Activated CD4-positive, alpha-beta T cell treated with anti-CD3 and anti-CD28 coated beads, Interleukin-2, amount 10 ng/mL, durations not matched to agents 24 days and 14 days (primary cell): ENCODE measurements around the gene NEFH. TPM values are rescaled to one million over a fixed set of nuclear protein-coding genes. Genes with fewer than 3 reads are reported as not detected.

Experiments
- DNase-seq: peaks from one replicate; pipeline ENCODE4 v3.0.0; 2022
- H3K27ac Mint-ChIP-seq: one replicate; pipeline ENCODE4 v1.8.0; 2022; ENCODE audit warnings: mild to moderate bottlenecking, mixed read lengths
- H3K27me3 Mint-ChIP-seq: one replicate; pipeline ENCODE4 v1.8.0; 2022; ENCODE audit warnings: mixed read lengths
- H3K36me3 Mint-ChIP-seq: one replicate; pipeline ENCODE4 v1.8.0; 2022; ENCODE audit warnings: low read depth, mild to moderate bottlenecking, mixed read lengths
- H3K4me1 Mint-ChIP-seq: one replicate; pipeline ENCODE4 v1.8.0; 2021; ENCODE audit warnings: mixed read lengths
- H3K4me3 Mint-ChIP-seq: one replicate; pipeline ENCODE4 v1.8.0; 2022; ENCODE audit warnings: mild to moderate bottlenecking, moderate library complexity, mixed read lengths
- H3K9me3 Mint-ChIP-seq: one replicate; pipeline ENCODE4 v1.8.0; 2021; ENCODE audit warnings: mixed read lengths
- intact Hi-C: fragments of 100-400 bp; cut with micrococcal nuclease; formaldehyde crosslinking; loops from one replicate; pipeline ENCODE4 v1.15.1; 2023
- total RNA-seq: library from RNA; stranded (reverse); gene quantifications from 2 replicates; pipeline ENCODE4 v1.2.3, GENCODE V29; 2022

The NEFH gene
- total RNA-seq, 1 donor from 2014 or later: 7.9 TPM

DNA sequence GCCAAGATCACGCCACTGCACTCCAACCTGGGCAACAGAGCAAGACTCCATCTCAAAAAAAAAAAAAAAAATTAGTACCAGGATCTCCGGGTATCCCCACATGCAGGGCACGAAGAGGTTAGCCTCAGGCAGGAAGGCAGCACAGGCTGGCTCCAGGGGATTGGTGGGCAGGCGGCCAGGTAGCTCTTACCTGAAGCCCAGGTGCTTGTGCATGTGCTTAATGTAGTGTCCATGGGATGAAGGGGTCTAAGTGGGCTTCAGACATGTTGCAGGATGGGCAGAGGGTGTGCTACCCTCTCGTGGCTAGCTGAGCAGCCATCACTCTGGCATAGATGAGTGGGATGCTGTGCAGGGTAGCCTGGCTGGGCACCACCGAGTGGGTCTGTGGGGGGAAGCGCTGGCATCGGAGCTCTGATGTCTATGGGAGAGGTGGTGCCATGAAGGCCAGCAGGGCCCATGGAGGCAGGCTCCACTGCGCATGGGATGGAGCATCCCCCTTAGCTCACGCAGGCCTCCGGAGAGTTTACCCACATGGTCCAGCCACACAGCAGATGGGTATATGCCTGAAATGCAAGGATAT is 30.6 kb upstream of the NEFH start:
- intact Hi-C loops: no loop called here
- no peaks in the 10 kb centered on the region for H3K9me3 Mint-ChIP-seq
- no peaks in the 10 kb centered on the region for H3K4me1 Mint-ChIP-seq
- no peak overlapping the region for H3K4me3 Mint-ChIP-seq
- no peak overlapping the region for H3K27ac Mint-ChIP-seq
- no peaks in the 10 kb centered on the region for H3K27me3 Mint-ChIP-seq
- no peak for DNase-seq
- H3K36me3 Mint-ChIP-seq: no peaks in the 10 kb centered on the region

- no peak for DNase-seq
- H3K36me3 Mint-ChIP-seq: no peaks in the 10 kb centered on the region
- no peaks in the 10 kb centered on the region for H3K9me3 Mint-ChIP-seq
- H3K4me3 Mint-ChIP-seq: no peak overlapping the region
- intact Hi-C loops: no loop called here
- no peaks in the 10 kb centered on the region for H3K4me1 Mint-ChIP-seq
- H3K27ac Mint-ChIP-seq: no peak overlapping the region
- no peaks in the 10 kb centered on the region for H3K27me3 Mint-ChIP-seq
These were observed 29.8 kb upstream of the NEFH start for GRCh38 chr22:29450222-29450621.

DNA sequence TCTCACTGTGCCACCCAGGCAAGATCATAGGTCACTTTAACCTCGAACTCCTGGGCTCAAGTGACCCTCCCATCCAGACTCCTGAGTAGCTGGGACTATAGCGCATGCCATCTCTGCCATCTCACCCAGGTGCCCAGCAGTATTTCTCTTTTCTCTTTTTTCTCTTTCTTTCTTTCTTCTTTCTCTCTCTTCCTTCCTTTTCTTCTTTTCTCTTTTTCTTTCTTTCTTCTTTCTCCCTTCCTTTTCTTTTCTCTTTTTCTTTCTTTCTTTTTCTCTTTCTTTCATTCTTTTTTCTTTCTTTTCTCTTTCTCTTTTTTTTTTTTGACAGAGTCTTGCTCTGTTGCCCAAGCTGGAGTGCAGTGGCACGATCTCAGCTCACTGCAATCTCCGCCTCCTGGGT is 28.2 kb upstream of the NEFH start:
- H3K9me3 Mint-ChIP-seq: no peaks in the 10 kb centered on the region
- intact Hi-C loops: no loop called here
- H3K4me3 Mint-ChIP-seq: no peak overlapping the region
- DNase-seq: no peak
- H3K27me3 Mint-ChIP-seq: no peaks in the 10 kb centered on the region
- no peaks in the 10 kb centered on the region for H3K4me1 Mint-ChIP-seq
- no peak overlapping the region for H3K27ac Mint-ChIP-seq
- no peaks in the 10 kb centered on the region for H3K36me3 Mint-ChIP-seq

GRCh38 chr22:29454276-29454675 is 25.7 kb upstream of the NEFH start:
- Mint-ChIP-seq H3K4me1 (no peaks in the 10 kb centered on the region), H3K4me3 (no peak overlapping the region), H3K9me3 (no peaks in the 10 kb centered on the region), H3K36me3 (no peaks in the 10 kb centered on the region), H3K27ac (no peak overlapping the region), H3K27me3 (no peaks in the 10 kb centered on the region)
- DNase-seq: no peak
- intact Hi-C loops: no loop called here

DNA sequence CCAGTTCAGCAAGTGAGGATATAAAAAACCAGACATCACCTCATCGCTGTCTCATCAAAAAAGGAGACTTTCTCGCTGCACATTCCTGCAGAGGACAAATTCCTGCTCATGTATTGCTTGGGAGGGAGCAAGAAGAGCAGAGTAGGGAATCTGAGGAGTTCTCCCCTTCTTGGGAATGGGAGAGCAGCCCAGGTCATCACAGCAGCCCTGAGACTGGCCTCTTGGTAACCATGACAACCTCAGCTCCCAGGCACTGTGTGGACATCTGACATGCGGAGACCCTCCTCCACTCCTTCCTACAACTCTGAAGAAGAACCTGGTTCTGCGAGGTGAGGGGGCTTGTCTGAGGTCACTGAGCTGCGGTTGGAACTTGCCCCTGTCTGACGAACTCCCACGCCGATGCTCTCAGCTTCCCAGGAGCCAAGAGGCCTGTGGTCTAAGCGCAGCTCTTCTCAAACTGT is 23.8 kb upstream of the NEFH start:
- no peaks in the 10 kb centered on the region for H3K36me3 Mint-ChIP-seq
- H3K9me3 Mint-ChIP-seq: no peaks in the 10 kb centered on the region
- no peaks in the 10 kb centered on the region for H3K4me1 Mint-ChIP-seq
- no peak overlapping the region for H3K27ac Mint-ChIP-seq
- H3K27me3 Mint-ChIP-seq: no peaks in the 10 kb centered on the region
- intact Hi-C loops: no loop called here
- no peak overlapping the region for H3K4me3 Mint-ChIP-seq
- no peak for DNase-seq

- no peak overlapping the region for H3K4me3 Mint-ChIP-seq
- H3K36me3 Mint-ChIP-seq: no peaks in the 10 kb centered on the region
- no peaks in the 10 kb centered on the region for H3K27me3 Mint-ChIP-seq
- no peak overlapping the region for H3K27ac Mint-ChIP-seq
- intact Hi-C loops: no loop called here
- no peaks in the 10 kb centered on the region for H3K4me1 Mint-ChIP-seq
- H3K9me3 Mint-ChIP-seq: no peaks in the 10 kb centered on the region
- DNase-seq: peak; percentile 68
These were observed 22.3 kb upstream of the NEFH start for GRCh38 chr22:29457730-29458129.

DNA sequence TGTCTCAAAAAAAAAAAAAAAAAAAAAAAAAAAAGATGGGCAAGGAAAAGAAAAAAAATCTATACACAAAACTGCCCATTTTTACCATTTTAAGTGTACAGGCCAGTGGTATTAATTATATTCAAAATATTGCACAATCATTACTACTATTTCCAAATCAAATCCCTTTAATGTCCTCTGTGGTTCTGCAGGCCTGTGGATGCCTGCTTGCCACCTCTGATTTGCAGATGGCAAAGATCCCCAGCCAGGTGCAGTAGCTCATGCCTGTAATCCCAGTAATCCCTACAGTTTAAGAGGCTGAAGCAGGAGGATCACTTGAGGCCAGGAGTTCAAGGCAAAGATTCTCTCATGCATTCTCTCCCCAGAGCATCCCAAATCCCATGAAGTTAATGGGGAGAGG is 21.5 kb upstream of the NEFH start:
- Mint-ChIP-seq H3K9me3 (no peaks in the 10 kb centered on the region), H3K4me1 (no peaks in the 10 kb centered on the region), H3K27me3 (no peaks in the 10 kb centered on the region), H3K4me3 (no peak overlapping the region), H3K27ac (no peak overlapping the region), H3K36me3 (no peaks in the 10 kb centered on the region)
- no peak for DNase-seq
- intact Hi-C loops: no loop called here

GRCh38 chr22:29459773-29460172 is 20.2 kb upstream of the NEFH start:
- H3K9me3 Mint-ChIP-seq: no peaks in the 10 kb centered on the region
- no peak overlapping the region for H3K4me3 Mint-ChIP-seq
- DNase-seq: no peak
- H3K27ac Mint-ChIP-seq: no peak overlapping the region
- H3K4me1 Mint-ChIP-seq: no peaks in the 10 kb centered on the region
- H3K36me3 Mint-ChIP-seq: no peaks in the 10 kb centered on the region
- no peaks in the 10 kb centered on the region for H3K27me3 Mint-ChIP-seq
- intact Hi-C loops: no loop called here

DNA sequence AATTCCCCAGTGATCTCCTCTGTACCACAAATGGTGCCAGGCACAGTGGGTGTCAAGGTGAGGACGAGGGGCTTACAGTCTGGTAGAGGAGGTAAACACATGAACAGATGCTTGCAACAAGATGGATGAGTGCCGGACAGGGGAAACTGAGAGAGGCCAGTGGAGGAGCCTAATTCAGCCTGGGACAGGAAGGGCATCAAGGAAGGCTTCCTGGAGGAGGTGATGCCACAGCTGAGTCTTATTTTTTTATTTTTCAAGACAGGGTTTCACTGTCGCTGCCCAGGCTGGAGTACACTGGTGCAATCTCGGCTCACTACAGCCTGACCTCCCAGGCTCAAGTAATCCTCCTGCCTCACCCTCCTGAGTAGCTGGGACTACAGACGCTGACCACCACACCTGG is 18.8 kb upstream of the NEFH start:
- no peaks in the 10 kb centered on the region for H3K4me1 Mint-ChIP-seq
- no peak for DNase-seq
- no peaks in the 10 kb centered on the region for H3K36me3 Mint-ChIP-seq
- intact Hi-C loops: no loop called here
- no peaks in the 10 kb centered on the region for H3K9me3 Mint-ChIP-seq
- no peak overlapping the region for H3K27ac Mint-ChIP-seq
- H3K4me3 Mint-ChIP-seq: no peak overlapping the region
- H3K27me3 Mint-ChIP-seq: no peaks in the 10 kb centered on the region

GRCh38 chr22:29463629-29464028 is 16.4 kb upstream of the NEFH start:
- H3K27ac Mint-ChIP-seq: no peak overlapping the region
- intact Hi-C loops: no loop called here
- H3K9me3 Mint-ChIP-seq: no peaks in the 10 kb centered on the region
- H3K4me1 Mint-ChIP-seq: no peaks in the 10 kb centered on the region
- no peak overlapping the region for H3K4me3 Mint-ChIP-seq
- peaks cover 4% of the 10 kb centered on the region for H3K27me3 Mint-ChIP-seq
- no peaks in the 10 kb centered on the region for H3K36me3 Mint-ChIP-seq
- DNase-seq: no peak

- Mint-ChIP-seq H3K4me1 (no peaks in the 10 kb centered on the region), H3K27ac (no peak overlapping the region), H3K9me3 (no peaks in the 10 kb centered on the region), H3K27me3 (peaks cover 7% of the 10 kb centered on the region), H3K4me3 (no peak overlapping the region), H3K36me3 (no peaks in the 10 kb centered on the region)
- no peak for DNase-seq
- intact Hi-C loops: no loop called here
These were observed 15.4 kb upstream of the NEFH start for GRCh38 chr22:29464581-29464980.

DNA sequence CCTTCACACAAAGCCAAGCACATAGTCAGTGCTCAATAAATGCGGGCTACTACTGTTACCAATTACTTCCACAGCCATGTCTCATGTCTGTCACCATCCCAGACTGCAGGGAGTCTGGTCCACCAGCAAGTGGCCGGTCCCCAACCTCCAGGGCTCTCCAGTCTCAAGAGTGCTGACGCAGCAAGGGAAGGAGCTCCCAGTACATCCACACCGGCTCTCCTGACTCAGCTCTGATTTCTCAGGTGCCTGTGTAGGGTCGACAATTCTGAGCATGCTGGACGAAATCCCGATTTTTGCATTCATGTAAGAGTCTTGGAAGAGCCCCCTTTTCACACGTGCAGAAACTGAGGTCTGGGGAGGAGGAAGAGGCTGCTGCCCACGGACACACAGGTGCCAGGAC is 10.3 kb upstream of the NEFH start:
- intact Hi-C loops: loop anchor here (10.0 kb wide), 1 partner anchor 75 kb away; no protein-coding TSS in a partner anchor
- H3K4me1 Mint-ChIP-seq: peaks cover 4% of the 10 kb centered on the region
- H3K36me3 Mint-ChIP-seq: no peaks in the 10 kb centered on the region
- no peak overlapping the region for H3K27ac Mint-ChIP-seq
- no peak for DNase-seq
- H3K27me3 Mint-ChIP-seq: peaks cover 19% of the 10 kb centered on the region
- H3K9me3 Mint-ChIP-seq: no peaks in the 10 kb centered on the region
- H3K4me3 Mint-ChIP-seq: peak overlapping the region; percentile 75

- peak; percentile 95 for DNase-seq
- peaks cover 19% of the 10 kb centered on the region for H3K27me3 Mint-ChIP-seq
- peak overlapping the region; percentile 75 for H3K4me3 Mint-ChIP-seq
- H3K27ac Mint-ChIP-seq: no peak overlapping the region
- intact Hi-C loops: loop anchor here (10.0 kb wide), 1 partner anchor 76 kb away; no protein-coding TSS in a partner anchor
- H3K36me3 Mint-ChIP-seq: no peaks in the 10 kb centered on the region
- no peaks in the 10 kb centered on the region for H3K9me3 Mint-ChIP-seq
- peaks cover 4% of the 10 kb centered on the region for H3K4me1 Mint-ChIP-seq
These were observed 9.7 kb upstream of the NEFH start for GRCh38 chr22:29470159-29470855.

DNA sequence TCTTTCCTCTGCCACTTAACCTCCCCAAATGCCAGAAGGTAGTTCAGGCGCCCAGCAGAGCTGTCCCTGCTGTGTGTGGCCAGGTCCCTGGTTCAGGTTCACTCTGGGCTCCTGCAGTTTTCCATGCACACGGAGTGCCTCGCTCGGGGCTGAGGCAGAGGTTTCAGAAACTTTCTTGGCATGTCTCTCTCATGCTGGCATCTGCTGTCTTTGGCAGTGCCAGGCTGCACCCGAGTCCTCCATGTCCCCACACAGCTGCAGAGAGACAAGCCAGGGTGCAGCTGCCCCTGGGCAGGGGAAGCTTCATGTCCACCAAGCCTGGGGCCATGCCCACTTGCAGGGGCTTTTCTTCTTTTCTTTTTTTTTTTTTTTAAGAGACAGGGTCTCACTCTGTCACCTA is 7.0 kb upstream of the NEFH start:
- DNase-seq: no peak
- Mint-ChIP-seq H3K4me3 (no peak overlapping the region), H3K4me1 (peaks cover 4% of the 10 kb centered on the region), H3K36me3 (no peaks in the 10 kb centered on the region), H3K9me3 (no peaks in the 10 kb centered on the region), H3K27me3 (peaks cover 27% of the 10 kb centered on the region), H3K27ac (no peak overlapping the region)
- intact Hi-C loops: loop anchor here (10.0 kb wide), 1 partner anchor 78 kb away; no protein-coding TSS in a partner anchor
